Left ventricle myocardium inferior (tissue), 1 donor: ENCODE data around the gene SEMA6B. TPM values are rescaled to one million over a fixed set of nuclear protein-coding genes. Genes with fewer than 3 reads are reported as not detected.
"Not testable (repeated sequence)": the region's sequence is repeated elsewhere in the genome, so short reads cannot be mapped to it uniquely, and the experiment has no call there.

Source experiments
- DNase-seq: peaks from one replicate; pipeline ENCODE4 v3.0.0-alpha.2; 2020
- H3K27ac ChIP-seq: fragments of 200-600 bp; replicated peaks from 2 replicates; pipeline ENCODE4 v1.8.0; 2021
- H3K27me3 ChIP-seq: fragments of 200-600 bp; 2 replicates; pipeline ENCODE4 v1.8.0; 2021; ENCODE audit warnings: low read depth
- H3K36me3 ChIP-seq: fragments of 200-600 bp; 2 replicates; pipeline ENCODE4 v1.8.0; 2021
- H3K4me1 ChIP-seq: fragments of 200-600 bp; 2 replicates; pipeline ENCODE4 v1.8.0; 2021
- H3K4me3 ChIP-seq: fragments of 200-600 bp; 2 replicates; pipeline ENCODE4 v1.8.0; 2021; ENCODE audit warnings: mild to moderate bottlenecking, moderate library complexity
- H3K9me3 ChIP-seq: fragments of 200-600 bp; replicated peaks from 2 replicates; pipeline ENCODE4 v1.8.0; 2021
- CTCF ChIP-seq: fragments of 200-600 bp; IDR thresholded peaks from 2 replicates; pipeline ENCODE4 v1.8.0; 2021; ENCODE audit warnings: antibody characterized with exemption, mild to moderate bottlenecking, borderline replicate concordance
- intact Hi-C: fragments of 100-400 bp; cut with micrococcal nuclease; formaldehyde crosslinking; loops from one replicate; pipeline ENCODE4 v1.11.0; 2022
- total RNA-seq: library from RNA; stranded (reverse); fragmentation: NEBNext Ultra II Directional; extraction: Animal tissue kit (Norgen Biotek cat#: 25700); gene quantifications from one replicate; pipeline ENCODE4 v1.2.1, GENCODE V29; 2021
- donor health status: DM: no; HTN: yes; CAD: no; lungs with severe emphysema.

Gene SEMA6B
- total RNA-seq, 1 donor from 2014 or later: 7.2 TPM

- DNase-seq: no peak
- no peak overlapping the region for H3K27ac ChIP-seq
- intact Hi-C loops: no loop called here
- no peak for TF ChIP-seq CTCF
- H3K4me1 ChIP-seq: no peaks in the 10 kb centered on the region
- no peak overlapping the region for H3K4me3 ChIP-seq
- H3K36me3 ChIP-seq: no peaks in the 10 kb centered on the region
- H3K27me3 ChIP-seq: no peaks in the 10 kb centered on the region
- no peaks in the 10 kb centered on the region for H3K9me3 ChIP-seq
These were observed 30.6 kb downstream of the SEMA6B start for GRCh38 chr19:4528843-4529242.

GRCh38 chr19:4527377-4527776 lies 32.1 kb downstream of the SEMA6B start:
- DNase-seq, H3K4me3 ChIP-seq, H3K36me3 ChIP-seq, H3K9me3 ChIP-seq, H3K4me1 ChIP-seq, H3K27me3 ChIP-seq, H3K27ac ChIP-seq, intact Hi-C loops: not testable (repeated sequence)

GRCh38 chr19:4525563-4526002 lies 33.9 kb downstream of the SEMA6B start:
- H3K4me3 ChIP-seq: no peak overlapping the region
- H3K27me3 ChIP-seq: no peaks in the 10 kb centered on the region
- no peaks in the 10 kb centered on the region for H3K36me3 ChIP-seq
- H3K4me1 ChIP-seq: no peaks in the 10 kb centered on the region
- no peak overlapping the region for H3K27ac ChIP-seq
- no peaks in the 10 kb centered on the region for H3K9me3 ChIP-seq
- intact Hi-C loops: no loop called here
- DNase-seq: no peak
- no peak for TF ChIP-seq CTCF

GRCh38 chr19:4524808-4525562 lies 34.5 kb downstream of the SEMA6B start:
- no peaks in the 10 kb centered on the region for H3K9me3 ChIP-seq
- peak; percentile 58 for DNase-seq
- peak; percentile 80 for TF ChIP-seq CTCF
- H3K36me3 ChIP-seq: no peaks in the 10 kb centered on the region
- intact Hi-C loops: no loop called here
- H3K4me1 ChIP-seq: peaks cover 2% of the 10 kb centered on the region
- no peaks in the 10 kb centered on the region for H3K27me3 ChIP-seq
- H3K27ac ChIP-seq: no peak overlapping the region
- H3K4me3 ChIP-seq: no peak overlapping the region

- H3K27ac ChIP-seq: no peak overlapping the region
- H3K4me3 ChIP-seq: no peak overlapping the region
- intact Hi-C loops: no loop called here
- peaks cover 16% of the 10 kb centered on the region for H3K4me1 ChIP-seq
- TF ChIP-seq CTCF: peak; percentile 71
- no peaks in the 10 kb centered on the region for H3K36me3 ChIP-seq
- no peaks in the 10 kb centered on the region for H3K9me3 ChIP-seq
- H3K27me3 ChIP-seq: peaks cover 9% of the 10 kb centered on the region
- peak; percentile 51 for DNase-seq
These were observed 36.0 kb downstream of the SEMA6B start for GRCh38 chr19:4523306-4524110.
